G401 (cell line): ENCODE measurements around the gene SIVA1. TPM values are rescaled to one million over a fixed set of nuclear protein-coding genes. Genes with fewer than 3 reads are reported as not detected.

Source experiments
- DNase-seq: peaks from one replicate; pipeline ENCODE4 v3.0.0-alpha.2; 2015; ENCODE audit warnings: low spot score
- in situ Hi-C: cut with HindIII; loops from 2 replicates; pipeline ENCODE4 v1.10.0; 2016; ENCODE audit warnings: low sequenced_read_pairs, mixed read lengths
- total RNA-seq: library from RNA; depleted of rRNA; stranded (reverse); fragments of >200 nt; shearing (Covaris generic); gene quantifications from 2 replicates; pipeline ENCODE4 v1.2.3, GENCODE V29; 2014

The SIVA1 gene
- total RNA-seq, 1 experiment from 2014 or later = 207 TPM

DNA sequence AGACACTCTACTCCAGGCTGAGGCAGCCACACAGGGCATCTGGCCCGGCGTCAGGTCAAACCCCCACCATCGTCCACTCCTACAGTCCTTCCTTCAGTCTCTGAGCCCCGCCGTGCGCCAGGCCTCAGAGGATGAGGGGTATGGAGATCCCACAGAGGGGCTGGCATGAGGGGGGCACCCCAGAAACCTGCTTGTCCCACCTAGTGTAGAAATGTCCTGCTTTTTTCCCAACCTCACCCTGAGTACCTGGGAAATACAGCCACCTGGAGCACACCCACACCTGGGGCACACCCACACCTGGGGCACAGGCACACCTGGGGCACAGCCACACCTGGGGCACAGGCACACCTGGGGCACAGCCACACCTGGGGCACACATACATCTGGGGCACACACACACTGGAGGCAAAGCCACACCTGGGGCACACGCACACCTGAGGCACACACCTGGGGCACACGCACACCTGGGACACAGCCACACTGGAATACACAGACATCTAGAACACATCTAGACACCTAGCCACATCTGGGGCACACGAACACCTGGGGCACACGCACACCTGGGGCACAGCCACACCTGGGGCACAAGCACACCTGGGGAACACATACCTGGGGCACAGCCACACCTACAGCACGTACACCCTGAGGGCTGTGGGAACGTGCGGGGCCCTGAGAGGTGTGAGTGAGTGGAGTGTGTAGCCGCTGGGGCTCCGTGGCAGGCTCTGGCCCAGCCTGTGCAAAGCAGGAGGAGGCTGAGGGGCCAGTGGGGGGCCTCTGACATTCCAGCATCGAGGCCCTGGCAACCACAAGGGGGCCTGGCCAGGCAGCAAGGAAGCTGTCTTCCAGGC is 24.2 kb downstream of the SIVA1 start:
- in situ Hi-C loops = loop anchor here (10.0 kb wide), 1 partner anchor 158 kb away; no protein-coding TSS in a partner anchor
- no peak for DNase-seq

DNA sequence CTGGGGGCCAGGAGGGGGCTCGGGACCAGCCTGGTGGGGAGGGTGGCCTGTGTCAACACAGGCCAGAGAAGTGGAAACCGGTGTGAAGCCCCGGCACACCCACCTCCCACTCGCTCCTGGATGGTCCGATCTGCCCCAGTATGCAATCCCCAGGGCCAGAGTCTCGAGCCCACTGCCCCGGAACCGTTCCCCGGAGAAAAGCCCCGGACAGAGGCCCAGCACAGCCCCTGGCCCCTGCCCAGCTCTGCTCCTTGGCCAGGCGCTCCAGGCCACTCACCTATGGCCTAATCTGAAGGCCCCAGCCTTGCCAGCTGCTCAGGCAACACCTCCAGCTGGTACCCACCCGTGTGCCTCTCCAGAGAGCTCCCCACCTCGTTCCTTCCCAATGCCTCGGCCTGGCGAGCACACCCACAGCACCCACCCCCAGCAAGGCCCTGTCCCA is 24.9 kb downstream of the SIVA1 start:
- in situ Hi-C loops = loop anchor here (10.0 kb wide), 1 partner anchor 157 kb away; no protein-coding TSS in a partner anchor
- no peak for DNase-seq

DNA sequence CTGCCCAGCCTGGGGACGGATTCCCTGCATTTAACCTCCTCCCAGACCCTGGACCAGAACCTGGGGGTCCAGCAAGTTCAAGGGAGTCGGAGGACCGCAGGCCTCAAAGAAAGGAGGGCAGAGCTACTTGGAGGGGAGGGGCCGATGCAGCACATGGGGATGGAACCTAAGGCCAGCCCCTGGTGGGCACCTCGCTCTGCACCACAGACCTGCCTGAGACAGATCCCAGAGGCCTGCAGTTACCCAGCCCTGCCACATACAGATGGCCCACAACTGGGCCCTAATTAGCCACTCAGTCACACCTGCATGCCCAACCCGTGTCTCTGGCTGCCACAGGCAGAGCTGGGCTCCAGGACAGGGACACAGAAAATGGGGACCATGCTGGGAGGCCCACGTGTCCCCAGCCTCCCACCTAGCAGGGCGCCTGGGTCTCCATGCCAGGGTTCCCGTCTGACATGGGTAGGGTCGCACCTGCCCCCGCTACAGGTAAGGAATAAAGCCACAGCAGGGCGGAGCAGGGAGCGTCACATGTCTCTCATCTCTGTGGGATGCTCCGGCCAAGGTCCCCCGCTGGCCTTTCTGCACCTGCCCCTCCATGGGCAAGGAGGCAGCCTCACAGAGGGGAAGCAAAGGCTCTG is 25.9 kb downstream of the SIVA1 start:
- no peak for DNase-seq

DNA sequence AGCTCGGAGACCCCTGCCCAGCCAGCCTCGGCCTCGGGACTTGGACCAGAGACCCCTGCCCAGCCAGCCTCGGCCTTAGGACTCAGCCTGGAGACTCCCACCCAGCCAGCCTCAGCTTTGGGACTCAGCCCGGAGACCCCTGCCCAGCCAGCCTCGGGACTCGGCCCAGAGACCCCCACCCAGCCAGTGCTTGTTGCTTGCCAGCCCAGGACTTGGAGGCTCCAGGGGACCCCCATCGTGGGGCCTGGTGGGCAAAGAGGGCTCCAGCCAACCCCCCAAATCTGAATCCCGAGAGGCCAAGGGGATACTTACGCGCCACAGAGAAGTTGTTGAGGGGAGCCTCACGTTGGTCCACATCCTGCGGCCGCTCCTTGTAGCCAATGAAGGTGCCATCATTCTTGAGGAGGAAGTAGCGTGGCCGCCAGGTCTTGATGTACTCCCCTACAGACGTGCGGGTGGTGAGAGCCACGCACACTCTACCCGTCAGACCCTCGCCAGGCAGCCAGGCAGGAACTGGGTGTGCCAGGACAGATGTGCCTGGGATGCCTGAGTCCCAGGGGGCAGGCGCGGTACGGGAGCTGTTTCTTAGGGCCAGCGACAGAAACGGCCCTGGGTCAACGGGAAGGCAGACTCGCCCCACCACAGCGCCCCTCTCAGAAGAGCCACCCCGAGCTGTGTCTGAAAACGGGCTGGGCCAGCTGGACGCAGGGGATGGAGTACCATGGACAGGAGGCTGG is 27.0 kb downstream of the SIVA1 start:
- in situ Hi-C loops = loop anchor here (10.0 kb wide), 1 partner anchor 155 kb away; no protein-coding TSS in a partner anchor
- no peak for DNase-seq

More for the DNA sequence above, 25.9 kb downstream of the SIVA1 start:
- in situ Hi-C loops = loop anchor here (10.0 kb wide), 1 partner anchor 156 kb away; no protein-coding TSS in a partner anchor

DNA sequence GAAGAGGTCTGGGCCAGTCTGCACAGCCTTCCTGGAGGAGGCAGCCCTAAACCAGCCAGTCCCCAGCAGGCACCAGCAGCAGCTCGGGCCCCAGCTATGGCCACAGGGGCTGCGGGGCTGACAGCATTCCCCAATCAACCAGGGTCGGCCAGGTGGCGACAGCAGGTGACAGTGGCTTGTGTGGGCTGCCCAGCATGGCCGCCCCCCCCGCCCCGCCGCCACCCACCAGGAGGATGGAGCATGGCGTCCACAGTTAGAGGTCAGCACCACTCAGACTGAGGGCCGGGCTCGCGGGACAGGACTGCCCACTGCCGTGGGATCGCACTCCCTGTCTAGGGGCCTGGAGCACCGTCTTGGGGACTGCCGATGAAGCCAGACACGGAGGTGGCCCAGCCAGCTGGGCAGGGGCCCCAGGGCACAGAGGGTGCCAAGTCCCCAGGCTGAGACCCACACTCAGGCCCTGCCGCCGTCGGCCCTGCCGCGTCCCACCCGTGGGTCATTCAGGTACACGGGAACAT is 27.6 kb downstream of the SIVA1 start:
- DNase-seq = no peak
- in situ Hi-C loops = no loop called here

DNA sequence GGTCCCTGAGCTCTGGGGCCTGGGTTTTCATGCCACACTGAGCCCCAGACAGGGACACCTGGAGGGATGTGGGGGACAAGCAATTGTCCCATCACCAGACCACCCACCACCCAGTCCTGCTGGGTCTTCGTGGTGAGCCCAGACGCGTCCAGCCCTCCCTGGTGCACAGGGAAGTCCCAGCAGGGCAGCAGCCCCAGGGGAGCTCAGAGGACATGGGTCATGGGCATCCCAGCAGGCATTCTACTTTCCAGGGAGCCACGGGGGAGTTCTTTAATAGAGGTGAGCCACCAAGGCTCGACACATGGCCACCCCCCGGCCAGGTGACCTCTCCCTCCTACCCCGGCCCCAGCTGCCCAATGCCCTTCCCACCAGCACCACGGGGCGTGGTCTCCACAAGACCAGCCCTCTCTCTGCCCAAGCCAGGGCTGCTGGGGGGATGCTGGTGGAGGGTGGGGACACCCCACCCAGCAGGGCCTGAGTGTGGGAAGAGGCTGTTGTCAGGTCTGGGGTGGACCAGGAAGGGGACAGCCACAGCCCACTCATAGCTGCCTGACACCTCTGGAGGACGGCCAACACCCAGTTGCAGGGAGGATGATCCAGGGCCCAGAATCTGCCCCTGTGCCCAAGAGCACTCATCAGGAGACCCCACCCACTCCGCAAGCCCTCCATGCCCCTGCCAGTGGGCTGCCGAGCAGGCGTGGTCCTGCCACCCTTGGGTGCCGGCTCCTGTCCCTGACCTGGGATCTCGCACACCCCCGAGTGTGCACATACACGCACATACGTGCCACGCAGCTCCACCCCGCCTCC is 28.5 kb downstream of the SIVA1 start:
- DNase-seq = no peak
- in situ Hi-C loops = no loop called here

DNA sequence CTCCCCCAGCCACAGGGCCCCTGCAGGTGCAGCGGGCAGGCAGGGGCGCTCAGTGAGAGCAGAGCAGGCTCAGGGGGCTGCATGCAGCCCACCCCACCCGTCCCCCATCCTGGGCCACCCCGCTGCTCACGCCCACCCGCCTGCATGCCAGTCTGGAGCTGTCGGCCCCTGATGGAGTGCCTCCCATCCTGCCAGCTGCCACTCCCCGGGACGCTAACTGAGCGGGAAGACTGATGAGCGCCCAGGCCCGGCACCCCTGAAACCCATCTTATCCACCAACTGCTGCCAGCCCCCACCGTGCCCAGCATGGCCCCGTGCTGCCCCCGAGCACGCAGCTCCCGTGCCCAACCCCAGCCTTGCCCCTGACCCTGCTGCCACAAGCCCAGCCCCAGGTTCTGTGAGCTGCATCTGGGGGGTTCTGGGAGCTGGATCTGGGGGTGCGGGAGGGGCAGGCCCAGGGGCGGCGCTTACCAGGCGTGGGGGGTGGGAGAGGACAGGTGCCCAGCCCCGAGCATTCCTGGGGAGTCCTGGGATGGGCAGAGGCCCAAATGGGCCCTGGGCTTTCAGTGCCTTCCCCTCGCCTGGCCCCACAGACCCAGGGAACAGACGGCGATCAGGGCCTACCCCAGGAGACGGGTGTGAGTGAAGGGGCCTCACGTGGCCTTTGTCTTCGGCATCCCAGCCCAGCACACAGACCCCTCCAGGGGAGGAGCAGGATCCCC is 29.3 kb downstream of the SIVA1 start:
- in situ Hi-C loops = no loop called here
- DNase-seq = no peak

DNA sequence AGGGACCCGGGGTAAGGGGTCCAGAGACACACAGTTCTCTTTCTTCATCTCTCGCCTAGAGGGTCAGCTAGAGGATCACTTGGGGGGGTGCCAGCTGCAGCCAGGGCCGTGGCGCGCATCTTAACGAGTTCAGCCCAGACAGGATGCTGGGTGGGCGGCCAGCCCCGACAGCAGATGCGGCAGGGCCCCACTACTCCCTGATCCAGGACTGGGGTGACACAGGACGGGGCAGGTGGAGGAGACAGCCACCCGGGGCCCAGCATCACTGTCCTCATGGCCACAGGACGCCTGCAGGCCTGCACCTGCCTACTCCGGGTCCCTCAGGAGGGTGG is 29.8 kb downstream of the SIVA1 start:
- no peak for DNase-seq
- in situ Hi-C loops = no loop called here

DNA sequence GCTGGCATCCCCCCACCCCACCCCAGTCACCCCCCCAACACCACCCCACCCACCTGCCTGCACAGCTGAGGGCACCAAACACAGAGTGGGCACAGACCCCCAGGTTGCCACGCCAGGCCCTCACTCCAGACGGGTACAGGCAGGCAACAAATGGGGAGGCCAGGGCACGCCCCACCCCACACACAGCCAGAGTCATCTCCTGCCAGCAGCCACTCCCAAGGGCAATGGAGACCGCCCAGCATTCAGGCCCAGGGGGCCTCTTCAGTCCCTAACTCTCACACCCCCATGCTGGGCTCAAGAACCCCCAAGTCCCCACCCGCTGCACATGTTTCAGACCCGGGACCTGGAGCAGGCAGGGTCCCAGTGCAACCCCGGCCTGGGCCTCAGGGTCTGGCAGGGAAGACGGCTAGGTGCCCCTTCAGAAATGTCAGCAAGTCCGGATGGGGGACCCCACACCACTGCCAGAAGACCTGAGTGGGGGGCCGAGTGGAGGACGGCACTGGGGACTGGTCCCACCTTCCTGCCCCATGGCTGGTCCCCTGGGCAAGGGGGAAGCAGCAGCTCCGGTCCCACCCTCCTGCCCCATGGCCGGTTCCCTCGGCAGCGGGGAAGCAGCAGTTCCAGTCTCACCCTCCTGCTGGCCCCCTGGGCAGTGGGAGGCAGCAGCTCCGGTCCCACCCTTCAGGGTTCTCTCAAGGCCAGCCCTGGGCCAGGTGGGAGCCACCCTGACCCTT is 30.7 kb downstream of the SIVA1 start:
- in situ Hi-C loops = no loop called here
- no peak for DNase-seq

DNA sequence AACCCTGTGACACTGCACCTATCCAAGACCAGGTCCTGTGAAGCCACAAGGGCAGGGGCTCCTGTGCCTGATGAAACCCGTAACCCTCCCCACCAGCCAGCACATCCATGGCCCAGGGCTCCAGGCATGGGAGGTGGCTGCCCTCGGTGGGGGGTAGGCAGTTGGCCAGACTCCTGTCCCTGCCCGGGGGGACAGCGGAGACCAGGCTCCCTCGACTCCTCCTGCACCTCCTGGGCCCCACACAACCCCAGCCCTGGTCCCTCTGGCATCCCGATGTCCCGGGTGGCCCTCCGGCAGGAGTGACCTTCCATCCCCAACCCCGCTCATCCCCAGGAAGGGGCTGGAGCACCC is 31.2 kb downstream of the SIVA1 start:
- DNase-seq = no peak

DNA sequence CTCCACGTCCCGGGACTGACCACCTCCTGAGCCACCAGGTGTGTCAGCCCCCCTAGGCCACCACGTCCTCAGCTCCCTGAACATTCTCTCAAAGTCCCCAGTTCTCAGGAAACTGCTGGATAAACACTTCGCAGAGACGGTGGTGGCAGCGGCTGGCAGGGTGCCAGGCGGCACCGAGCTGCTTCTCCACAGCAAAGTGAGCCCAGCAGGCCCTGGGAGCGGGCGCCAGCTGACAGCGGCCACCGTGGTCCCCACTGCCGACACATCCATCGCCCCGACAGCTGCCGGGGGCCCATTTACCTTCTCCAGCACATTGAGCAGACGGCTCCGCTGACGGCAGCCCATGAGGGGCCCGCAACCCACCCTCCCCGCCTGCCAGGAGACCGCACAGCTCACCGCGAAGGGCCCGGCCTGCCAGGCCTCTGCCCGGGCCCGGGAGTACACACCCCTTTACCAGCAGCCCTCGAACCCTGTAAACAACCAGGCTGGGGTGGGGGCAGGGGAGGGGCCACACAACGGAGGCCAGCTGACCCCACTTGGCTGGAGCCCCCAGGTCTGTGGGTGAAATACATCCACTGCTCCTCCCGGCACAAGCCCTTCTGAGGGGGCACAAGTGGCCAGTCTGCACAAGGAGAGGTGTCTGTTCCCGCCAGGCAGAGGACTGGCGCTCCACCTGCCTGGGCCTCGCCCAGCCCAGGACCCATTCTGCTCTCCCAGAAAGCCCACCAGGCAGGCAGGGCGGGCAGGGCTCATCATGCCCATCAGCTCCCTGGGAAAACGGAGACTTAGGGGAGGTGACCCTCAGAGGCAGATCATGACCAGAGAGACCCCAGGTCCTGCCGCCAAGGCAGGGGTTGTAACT is 32.1 kb downstream of the SIVA1 start:
- in situ Hi-C loops = no loop called here

More for the DNA sequence above, 31.2 kb downstream of the SIVA1 start:
- in situ Hi-C loops = no loop called here

DNA sequence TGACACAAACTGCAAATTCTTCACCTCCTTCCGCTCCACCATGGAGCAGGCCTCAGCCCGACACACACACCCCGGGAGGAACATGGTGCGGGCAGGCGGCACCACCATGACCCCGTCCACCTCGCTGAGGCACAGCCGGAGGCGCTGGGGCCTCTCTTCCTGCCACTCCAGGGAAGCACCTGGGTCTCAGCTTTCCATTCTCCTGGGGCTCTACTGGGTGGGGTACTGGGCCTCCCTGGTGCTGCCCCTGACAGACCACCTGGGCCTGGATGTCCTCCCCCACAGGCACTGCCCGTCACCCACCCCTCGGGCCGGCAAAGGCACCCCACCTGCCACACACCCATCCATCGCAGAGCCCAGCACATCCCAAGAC is 32.7 kb downstream of the SIVA1 start:
- no peak for DNase-seq
- in situ Hi-C loops = no loop called here

More for the DNA sequence above, 32.1 kb downstream of the SIVA1 start:
- no peak for DNase-seq

DNA sequence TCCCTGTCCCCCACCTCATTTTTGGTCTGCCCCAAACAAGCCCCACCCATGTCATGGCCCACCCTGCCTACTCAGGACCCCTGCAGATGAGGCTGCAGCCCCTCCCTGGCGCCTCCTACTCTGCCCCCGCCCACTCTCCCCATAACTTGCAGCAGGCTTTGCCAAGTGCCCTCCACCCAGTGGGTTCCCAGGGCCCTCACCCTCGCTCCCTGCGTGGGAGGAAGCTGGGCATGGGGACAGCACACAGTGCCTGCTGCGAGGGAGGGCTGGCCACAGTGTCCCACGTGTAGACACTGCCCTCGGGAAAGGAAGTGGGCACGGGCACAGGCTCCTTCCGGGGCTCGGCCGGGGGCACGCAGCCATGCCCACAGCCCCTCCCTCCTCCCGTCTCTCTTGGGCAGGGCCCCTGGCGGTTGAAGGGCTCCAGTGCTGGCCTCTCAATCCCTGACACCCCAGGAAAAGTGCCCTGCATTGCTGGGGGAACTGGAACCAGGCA is 33.2 kb downstream of the SIVA1 start:
- in situ Hi-C loops = no loop called here
- no peak for DNase-seq

DNA sequence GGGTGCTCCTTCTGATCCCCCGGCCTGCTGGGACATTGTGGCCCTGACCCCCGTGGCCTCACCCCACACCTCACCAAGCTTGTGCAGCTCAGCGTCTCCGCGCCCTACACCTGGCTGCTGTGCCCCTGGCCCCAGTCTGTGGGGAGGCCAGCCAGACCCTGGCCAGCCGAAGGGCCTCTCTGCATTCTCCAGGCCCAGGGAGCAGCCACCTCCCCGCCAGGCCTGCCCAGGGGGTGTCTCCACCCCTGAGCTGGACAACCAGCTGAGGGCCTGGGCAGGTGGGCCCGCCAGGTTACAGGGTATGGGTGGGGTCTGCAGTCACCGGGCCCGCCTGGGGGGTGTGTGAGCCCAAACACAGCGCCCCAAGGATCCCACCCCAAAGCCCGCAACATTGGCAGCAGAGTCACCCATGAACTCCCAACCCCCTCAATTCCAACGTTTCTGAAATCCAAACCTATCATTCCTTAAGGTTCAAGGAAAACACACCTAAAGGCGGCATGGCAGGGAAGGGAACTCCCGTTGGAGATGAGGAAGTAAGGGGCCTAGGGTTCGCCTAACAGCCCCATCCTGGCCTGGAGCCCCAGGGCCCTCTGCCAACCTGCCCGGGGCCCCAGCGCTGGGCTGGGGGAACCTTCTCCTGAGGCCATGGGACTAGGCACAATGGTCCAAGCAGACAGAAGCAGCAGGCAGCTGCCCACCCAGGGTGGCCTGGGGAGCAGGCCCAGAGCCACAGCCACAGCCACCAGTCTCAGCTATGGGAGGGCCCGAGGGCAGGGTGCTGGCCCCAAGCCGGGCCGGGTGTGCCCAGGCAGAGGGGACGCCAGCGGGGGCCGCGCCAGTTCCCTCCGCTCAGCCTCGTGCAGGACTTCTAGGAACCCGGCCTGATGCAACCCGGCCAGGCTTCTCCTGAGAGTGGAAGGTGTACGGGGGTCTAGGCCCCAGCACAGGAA is 34.1 kb downstream of the SIVA1 start:
- in situ Hi-C loops = no loop called here

DNA sequence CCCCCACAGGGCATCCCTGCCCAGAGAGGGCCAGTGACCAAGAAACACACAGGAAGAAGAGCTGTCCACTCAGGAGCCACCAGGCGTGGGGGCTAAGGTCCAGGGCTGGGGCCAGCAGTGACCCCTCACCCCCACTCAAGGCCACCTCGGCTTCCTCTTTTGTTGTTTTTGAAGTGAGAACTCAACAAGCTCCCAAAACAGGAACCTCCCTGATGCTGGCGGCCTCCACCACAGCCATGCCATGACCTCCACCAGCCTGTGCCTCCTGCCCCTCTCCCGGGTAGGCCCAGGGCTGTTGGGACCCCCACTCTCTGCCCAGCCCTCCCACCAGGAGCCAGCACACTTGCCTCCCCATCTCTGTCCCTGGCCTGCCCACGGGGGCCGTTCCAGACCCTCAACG is 34.8 kb downstream of the SIVA1 start:
- DNase-seq = no peak
- in situ Hi-C loops = no loop called here

More for the DNA sequence above, 34.1 kb downstream of the SIVA1 start:
- no peak for DNase-seq
